HepG2 (cell line): ENCODE data around the gene SNRNP25. TPM values are rescaled to one million over a fixed set of nuclear protein-coding genes. Genes with fewer than 3 reads are reported as not detected.

ENCODE experiments used
- ATAC-seq: fragments of 200-7000 bp; cut with Tn5 transposase; 3 replicates; pipeline ENCODE4 v1.9.1; 2020; ENCODE audit warnings: mild to moderate bottlenecking, moderate library complexity
- BruUV-seq: library from RNA; stranded (reverse); fragments of 400-500 nt; replicated peaks from 2 replicates; lab custom pipeline; 2021; lab: Mats Ljungman, UMichigan
- CTCF ChIA-PET: fragments of 300-600 bp; formaldehyde crosslinking; extraction: SDS; loops from one replicate; lab custom pipeline; 2021; ENCODE audit warnings: low total read pairs, inconsistent platforms, low intra/inter-chr PET ratio; lab: Yijun Ruan, JAX
- POLR2A ChIA-PET: fragments of 350-600 bp; sonication (Branson Sonifier 250); formaldehyde crosslinking; loops from one replicate; lab custom pipeline; 2020; ENCODE audit warnings: antibody characterized with exemption, inconsistent platforms; lab: Yijun Ruan, JAX
- DNase-seq: peaks from one replicate; pipeline ENCODE4 v3.0.0-alpha.2; 2015; ENCODE audit warnings: low spot score
- FAIRE-seq: peaks from 3 replicates; lab custom pipeline; 2011; peaks lifted over from hg19 to GRCh38; lab: Jason Lieb, UNC
- H2AFZ ChIP-seq: one replicate; pipeline ENCODE4 v1.6.1; 2011; ENCODE audit warnings: low read length, inconsistent platforms
- H3K27ac ChIP-seq: fragments of 300-600 bp; 3 replicates; pipeline ENCODE4 v1.8.0; 2011; ENCODE audit warnings: mixed run types, mild to moderate bottlenecking, mixed read lengths, low read length, inconsistent platforms; ENCODE audit not compliant: insufficient read depth; ENCODE audit errors: extremely low read length
- H3K27me3 ChIP-seq, 2 experiments: fragments of 200-600 bp in 1 of 2; 2 replicates in 1 of 2; 3 replicates in 1 of 2; pipeline versions ENCODE4 v1.6.0 to v1.8.0; 2011; ENCODE audit warnings: low read length in 2 of 2, mild to moderate bottlenecking in 2 of 2, moderate library complexity in 2 of 2, inconsistent platforms in 1 of 2; ENCODE audit not compliant: insufficient read depth in 2 of 2, control insufficient read depth in 1 of 2
- H3K36me3 ChIP-seq, 2 experiments: fragments of 200-600 bp in 1 of 2; replicated peaks in 1 of 2; 2 replicates in 1 of 2; 3 replicates in 1 of 2; pipeline versions ENCODE4 v1.5.1 to v1.8.0; 2011; ENCODE audit warnings: low read length in 2 of 2, inconsistent platforms in 1 of 2; ENCODE audit not compliant: insufficient read depth in 2 of 2, control insufficient read depth in 1 of 2
- H3K4me1 ChIP-seq: 2 replicates; pipeline ENCODE4 v1.5.1; 2012; ENCODE audit warnings: low read length, inconsistent platforms; ENCODE audit not compliant: insufficient read depth
- H3K4me2 ChIP-seq: 2 replicates; pipeline ENCODE4 v1.6.0; 2011; ENCODE audit warnings: low read depth, low read length, inconsistent platforms
- H3K4me3 ChIP-seq, 3 experiments: fragments of 200-600 bp in 1 of 3; sonication (generic), shearing (Covaris generic) in 1 of 3; replicated peaks in 1 of 3; 2 replicates each; pipeline ENCODE4 v1.5.1; 2011 to 2016; ENCODE audit warnings: low read length in 3 of 3, inconsistent platforms in 2 of 3, low read depth in 2 of 3, mild to moderate bottlenecking in 2 of 3, control low read depth in 1 of 3, mixed read lengths in 1 of 3; ENCODE audit not compliant: insufficient read depth in 1 of 3
- H3K79me2 ChIP-seq: one replicate; pipeline ENCODE4 v1.6.1; 2011; ENCODE audit warnings: low read length, inconsistent platforms; ENCODE audit not compliant: insufficient read depth
- H3K9ac ChIP-seq: 2 replicates; pipeline ENCODE4 v1.6.0; 2011; ENCODE audit warnings: mild to moderate bottlenecking, low read depth, low read length, inconsistent platforms; ENCODE audit not compliant: insufficient read depth
- H3K9me3 ChIP-seq: 2 replicates; pipeline ENCODE4 v1.5.1; 2012; ENCODE audit warnings: mild to moderate bottlenecking, low read length
- H4K20me1 ChIP-seq: 2 replicates; pipeline ENCODE4 v1.6.0; 2011; ENCODE audit warnings: inconsistent platforms, mild to moderate bottlenecking, low read length, moderate library complexity; ENCODE audit not compliant: insufficient read depth
- ATF2 ChIP-seq: sonication (generic); formaldehyde crosslinking; IDR thresholded peaks from 2 replicates; pipeline ENCODE4 v1.4.0; 2020; ENCODE audit warnings: missing genetic modification reagents
- IRF2 ChIP-seq: IDR thresholded peaks from 2 replicates; pipeline ENCODE4 v1.6.1; 2018; ENCODE audit warnings: missing genetic modification reagents, missing compliant biosample characterization
- NFE2L1 ChIP-seq: sonication (generic); formaldehyde crosslinking; IDR thresholded peaks from 2 replicates; pipeline ENCODE4 v1.4.0; 2020; ENCODE audit warnings: missing genetic modification reagents, mild to moderate bottlenecking, borderline replicate concordance
- RBM22 ChIP-seq: fragments of 200-400 bp; formaldehyde crosslinking; optimal IDR thresholded peaks from 2 replicates; pipeline ENCODE3; 2017; ENCODE audit warnings: mild to moderate bottlenecking, low read length, moderate library complexity
- ZNF253 ChIP-seq: sonication (generic); formaldehyde crosslinking; IDR thresholded peaks from 2 replicates; pipeline ENCODE4 v1.8.0; 2022; ENCODE audit warnings: mild to moderate bottlenecking, missing genetic modification reagents, borderline replicate concordance
- ZNF34 ChIP-seq: sonication (generic); formaldehyde crosslinking; IDR thresholded peaks from 2 replicates; pipeline ENCODE4 v1.4.0; 2020; ENCODE audit warnings: mild to moderate bottlenecking, missing genetic modification reagents, borderline replicate concordance
- ZNF496 ChIP-seq: sonication (generic); formaldehyde crosslinking; IDR thresholded peaks from 2 replicates; pipeline ENCODE4 v1.8.1; 2023; ENCODE audit warnings: mild to moderate bottlenecking, moderate library complexity, missing genetic modification reagents; ENCODE audit not compliant: insufficient replicate concordance
- ZNF589 ChIP-seq: sonication (generic); formaldehyde crosslinking; conservative IDR thresholded peaks from 2 replicates; pipeline ENCODE4 v1.8.0; 2022; ENCODE audit warnings: mild to moderate bottlenecking, moderate library complexity, missing genetic modification reagents
- ZNF75D ChIP-seq: sonication (generic); formaldehyde crosslinking; IDR thresholded peaks from 2 replicates; pipeline ENCODE4 v1.8.1; 2023; ENCODE audit warnings: missing genetic modification reagents, mild to moderate bottlenecking, borderline replicate concordance
- ZSCAN21 ChIP-seq: sonication (generic); formaldehyde crosslinking; IDR thresholded peaks from 2 replicates; pipeline ENCODE4 v1.8.0; 2022; ENCODE audit warnings: mild to moderate bottlenecking, missing genetic modification reagents, moderate library complexity, borderline replicate concordance
- WGBS: methylation state at CpG from one replicate; pipeline ENCODE4 v1.1.6; 2017; ENCODE audit warnings: low lambda C conversion rate; 5-methylcytosine and 5-hydroxymethylcytosine counted together
- in situ Hi-C: cut with HindIII; loops from 2 replicates; pipeline ENCODE4 v1.10.0; 2017; ENCODE audit warnings: low pct_unique_long_range_greater_than_20kb; ENCODE audit not compliant: extremely low pct_ligation_motif_present
- intact Hi-C: fragments of 100-400 bp; cut with micrococcal nuclease; formaldehyde crosslinking; loops from one replicate; pipeline ENCODE4 v1.10.0; 2022; ENCODE audit not compliant: unreplicated experiment
- polyA plus RNA-seq, 8 experiments: library from polyadenylated mRNA; depleted of rRNA in 3 of 8; stranded (reverse) in 7 of 8; unstranded in 1 of 8; fragments of >200 nt; fragmentation: Illumina TruSeq in 4 of 8; extraction: Trizol in 4 of 8; gene quantifications; 2 replicates each; pipeline versions ENCODE4 v1.2.1 to v1.2.3, GENCODE V29; 2011 to 2016; ENCODE audit warnings: low read depth in 4 of 8, missing spikeins in 1 of 8, mixed read lengths in 1 of 8; ENCODE audit not compliant: insufficient read depth in 1 of 8
- total RNA-seq, 5 experiments: library from RNA; depleted of rRNA; stranded (reverse); fragments of >200 nt; fragmentation: Illumina TruSeq; extraction: Trizol; gene quantifications; 2 replicates each; pipeline ENCODE4 v1.2.3, GENCODE V29; 2016; ENCODE audit warnings: low read depth in 1 of 5
- TF ChIP-seq, protein P1 (sequence below): sonication (generic); formaldehyde crosslinking; IDR thresholded peaks from 2 replicates; pipeline ENCODE4 v1.4.0; 2020; ENCODE audit warnings: missing genetic modification reagents, borderline replicate concordance
- TF ChIP-seq, protein P2 (sequence below): sonication (generic); formaldehyde crosslinking; IDR thresholded peaks from 2 replicates; pipeline ENCODE4 v1.4.0; 2020; ENCODE audit warnings: missing genetic modification reagents, borderline replicate concordance
- TF ChIP-seq, protein P3 (sequence below), 2 experiments: IDR thresholded peaks; 2 replicates each; pipeline ENCODE4 v1.6.1; 2011 to 2012; ENCODE audit warnings: low read length in 2 of 2, borderline replicate concordance in 1 of 2, low read depth in 1 of 2, mild to moderate bottlenecking in 1 of 2, moderate library complexity in 1 of 2

SNRNP25 gene
- total and polyA plus RNA-seq, 2 of the 13 experiments (the other 11 are each of a cell fraction or from before 2014, with no cell fraction given): 34.1 to 97.4 TPM

DNA sequence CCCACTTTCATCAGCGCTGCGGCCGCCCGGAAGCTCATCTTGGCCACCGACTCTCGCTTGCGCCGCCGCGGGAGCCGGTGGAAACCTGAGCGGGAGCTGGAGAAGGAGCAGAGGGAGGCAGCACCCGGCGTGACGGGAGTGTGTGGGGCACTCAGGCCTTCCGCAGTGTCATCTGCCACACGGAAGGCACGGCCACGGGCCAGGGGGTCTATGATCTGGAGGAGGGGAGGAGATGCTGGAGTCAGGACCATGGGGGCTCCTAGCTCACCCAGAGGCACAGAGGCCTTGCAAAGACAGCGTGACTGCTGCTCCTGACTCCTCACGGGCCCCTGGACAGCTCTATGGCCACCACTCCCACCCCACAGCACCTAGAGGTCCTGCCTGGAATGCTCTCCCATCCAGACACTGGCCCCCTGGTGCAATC is 9.4 kb downstream of the SNRNP25 start:
- ChIA-PET POLR2A (no interaction called here), CTCF (interaction anchor here (1.1 kb wide), 1 partner anchor 34 kb away, joined by 3 read pairs; no protein-coding TSS in a partner anchor)
- no peak overlapping the region for H3K4me3 ChIP-seq
- H3K9me3 ChIP-seq: no peaks in the 10 kb centered on the region
- H3K79me2 ChIP-seq: no peaks in the 10 kb centered on the region
- no peak for FAIRE-seq
- BruUV-seq: no TSS peak
- peaks cover 21% of the 10 kb centered on the region for H3K4me1 ChIP-seq
- peaks cover 4 to 9% of the 10 kb centered on the region in 2 experiments; a peak in 3 of 5 replicates for H3K36me3 ChIP-seq
- intact Hi-C loops (no loop called here), in situ Hi-C loops (no loop called here)
- WGBS: 95% methylated on average over 19 of the region's 21 CpGs
- DNase-seq: no peak
- TF ChIP-seq ATF2 (CRISPR knock-in tag) (no peak), ZNF253 (no peak), ZNF496 (CRISPR knock-in tag) (no peak), ZNF75D (CRISPR knock-in tag) (no peak), ZNF589 (CRISPR knock-in tag) (no peak), IRF2 (CRISPR knock-in tag) (no peak), ZNF34 (no peak), NFE2L1 (CRISPR knock-in tag) (no peak), RBM22 (no peak), ZSCAN21 (CRISPR knock-in tag) (no peak)
- TF ChIP-seq, protein P1, sequence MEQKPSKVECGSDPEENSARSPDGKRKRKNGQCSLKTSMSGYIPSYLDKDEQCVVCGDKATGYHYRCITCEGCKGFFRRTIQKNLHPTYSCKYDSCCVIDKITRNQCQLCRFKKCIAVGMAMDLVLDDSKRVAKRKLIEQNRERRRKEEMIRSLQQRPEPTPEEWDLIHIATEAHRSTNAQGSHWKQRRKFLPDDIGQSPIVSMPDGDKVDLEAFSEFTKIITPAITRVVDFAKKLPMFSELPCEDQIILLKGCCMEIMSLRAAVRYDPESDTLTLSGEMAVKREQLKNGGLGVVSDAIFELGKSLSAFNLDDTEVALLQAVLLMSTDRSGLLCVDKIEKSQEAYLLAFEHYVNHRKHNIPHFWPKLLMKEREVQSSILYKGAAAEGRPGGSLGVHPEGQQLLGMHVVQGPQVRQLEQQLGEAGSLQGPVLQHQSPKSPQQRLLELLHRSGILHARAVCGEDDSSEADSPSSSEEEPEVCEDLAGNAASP (CRISPR knock-in tag): no peak
- TF ChIP-seq, protein P2, sequence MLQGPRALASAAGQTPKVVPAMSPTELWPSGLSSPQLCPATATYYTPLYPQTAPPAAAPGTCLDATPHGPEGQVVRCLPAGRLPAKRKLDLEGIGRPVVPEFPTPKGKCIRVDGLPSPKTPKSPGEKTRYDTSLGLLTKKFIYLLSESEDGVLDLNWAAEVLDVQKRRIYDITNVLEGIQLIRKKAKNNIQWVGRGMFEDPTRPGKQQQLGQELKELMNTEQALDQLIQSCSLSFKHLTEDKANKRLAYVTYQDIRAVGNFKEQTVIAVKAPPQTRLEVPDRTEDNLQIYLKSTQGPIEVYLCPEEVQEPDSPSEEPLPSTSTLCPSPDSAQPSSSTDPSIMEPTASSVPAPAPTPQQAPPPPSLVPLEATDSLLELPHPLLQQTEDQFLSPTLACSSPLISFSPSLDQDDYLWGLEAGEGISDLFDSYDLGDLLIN (CRISPR knock-in tag): no peak
- TF ChIP-seq, protein P3, sequence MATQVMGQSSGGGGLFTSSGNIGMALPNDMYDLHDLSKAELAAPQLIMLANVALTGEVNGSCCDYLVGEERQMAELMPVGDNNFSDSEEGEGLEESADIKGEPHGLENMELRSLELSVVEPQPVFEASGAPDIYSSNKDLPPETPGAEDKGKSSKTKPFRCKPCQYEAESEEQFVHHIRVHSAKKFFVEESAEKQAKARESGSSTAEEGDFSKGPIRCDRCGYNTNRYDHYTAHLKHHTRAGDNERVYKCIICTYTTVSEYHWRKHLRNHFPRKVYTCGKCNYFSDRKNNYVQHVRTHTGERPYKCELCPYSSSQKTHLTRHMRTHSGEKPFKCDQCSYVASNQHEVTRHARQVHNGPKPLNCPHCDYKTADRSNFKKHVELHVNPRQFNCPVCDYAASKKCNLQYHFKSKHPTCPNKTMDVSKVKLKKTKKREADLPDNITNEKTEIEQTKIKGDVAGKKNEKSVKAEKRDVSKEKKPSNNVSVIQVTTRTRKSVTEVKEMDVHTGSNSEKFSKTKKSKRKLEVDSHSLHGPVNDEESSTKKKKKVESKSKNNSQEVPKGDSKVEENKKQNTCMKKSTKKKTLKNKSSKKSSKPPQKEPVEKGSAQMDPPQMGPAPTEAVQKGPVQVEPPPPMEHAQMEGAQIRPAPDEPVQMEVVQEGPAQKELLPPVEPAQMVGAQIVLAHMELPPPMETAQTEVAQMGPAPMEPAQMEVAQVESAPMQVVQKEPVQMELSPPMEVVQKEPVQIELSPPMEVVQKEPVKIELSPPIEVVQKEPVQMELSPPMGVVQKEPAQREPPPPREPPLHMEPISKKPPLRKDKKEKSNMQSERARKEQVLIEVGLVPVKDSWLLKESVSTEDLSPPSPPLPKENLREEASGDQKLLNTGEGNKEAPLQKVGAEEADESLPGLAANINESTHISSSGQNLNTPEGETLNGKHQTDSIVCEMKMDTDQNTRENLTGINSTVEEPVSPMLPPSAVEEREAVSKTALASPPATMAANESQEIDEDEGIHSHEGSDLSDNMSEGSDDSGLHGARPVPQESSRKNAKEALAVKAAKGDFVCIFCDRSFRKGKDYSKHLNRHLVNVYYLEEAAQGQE (IDR thresholded peaks at IDR 0.05; ENCODE audit: borderline replicate concordance in 1 of 2, low read depth in 1 of 2, low read length in 2 of 2): no peak
- no peak for ATAC-seq
- no peak overlapping the region for H3K27ac ChIP-seq
- H4K20me1 ChIP-seq: peaks cover 3% of the 10 kb centered on the region; the same call in 1 of the 2 replicates
- H3K27me3 ChIP-seq: no peaks in the 10 kb centered on the region
- no peak overlapping the region for H2AFZ ChIP-seq
- no peak overlapping the region for H3K4me2 ChIP-seq
- no peak overlapping the region for H3K9ac ChIP-seq
